Ovary (tissue), 9 donors: Measurements from ENCODE around the gene PTGIS. TPM values are rescaled to one million over a fixed set of nuclear protein-coding genes. Genes with fewer than 3 reads are reported as not detected.

ENCODE experiments used
- DNase-seq, 5 donors: peaks; one replicate each; pipeline ENCODE4 v3.0.0-alpha.2; 2019 to 2020
- H3K27ac ChIP-seq, 2 donors: fragments of 200-600 bp; one replicate each; pipeline versions ENCODE4 v1.5.1 to v1.8.0; 2019 to 2022
- H3K27me3 ChIP-seq: fragments of 200-600 bp; one replicate; pipeline ENCODE4 v1.8.0; 2022
- H3K36me3 ChIP-seq: fragments of 200-600 bp; sonication (generic); one replicate; pipeline ENCODE4 v1.5.1; 2019
- H3K4me1 ChIP-seq: one replicate; pipeline ENCODE4 v1.8.1; 2013; ENCODE audit warnings: mild to moderate bottlenecking, moderate library complexity; ENCODE audit not compliant: insufficient read depth
- H3K4me3 ChIP-seq: fragments of 200-600 bp; sonication (generic); one replicate; pipeline ENCODE4 v1.5.1; 2017
- H3K9me3 ChIP-seq, 2 donors: fragments of 200-600 bp in 1 of 2; sonication (generic) in 1 of 2; one replicate each; pipeline versions ENCODE4 v1.5.1 to v1.8.1; 2013 to 2019; ENCODE audit warnings: mild to moderate bottlenecking in 1 of 2, moderate library complexity in 1 of 2
- EP300 ChIP-seq: sonication (generic); formaldehyde crosslinking; IDR thresholded peaks from one replicate; pipeline ENCODE4 v1.6.1; 2017; ENCODE audit warnings: antibody characterized with exemption
- POLR2A ChIP-seq: fragments of 450-650 bp; IDR thresholded peaks from one replicate; pipeline ENCODE4 v1.6.1; 2017; ENCODE audit warnings: antibody characterized with exemption, mild to moderate bottlenecking, moderate library complexity
- WGBS, 3 donors: extraction: QIAGEN DNeasy Blood & Tissue Kit in 1 of 3; methylation state at CpG; one replicate each; pipeline versions ENCODE4 v1.1.5 to v1.1.7; 2013 to 2017; 5-methylcytosine and 5-hydroxymethylcytosine counted together
- intact Hi-C, 4 donors: fragments of 100-400 bp; cut with DNase I; formaldehyde crosslinking; loops; one replicate each; pipeline versions ENCODE4 v1.11.0 to v1.15.1; 2022 to 2023
- polyA plus RNA-seq, 2 donors: library from polyadenylated mRNA; stranded (reverse); fragments of 200-250 nt in 1 of 2; fragments of 350-450 nt in 1 of 2; fragmentation: Illumina TruSeq in 1 of 2; extraction: RNeasy Lipid Tissue Mini Kit (QIAGEN cat#74804) in 1 of 2; gene quantifications; one replicate each; pipeline ENCODE4 v1.2.3, GENCODE V29; 2013 to 2014
- total RNA-seq, 7 donors: library from RNA; depleted of rRNA in 2 of 7; stranded (reverse); fragments of >200 nt in 2 of 7; fragmentation: NEBNext Ultra II Directional in 3 of 7; extraction: Animal tissue kit (Norgen Biotek cat#: 25700) in 3 of 7; gene quantifications; one replicate each; pipeline versions ENCODE4 v1.1.0 to v1.2.4, GENCODE V29; 2016 to 2023
- TF ChIP-seq, protein P1 (sequence below), 3 donors: fragments of 450-650 bp in 2 of 3; fragments of 200-600 bp in 1 of 3; IDR thresholded peaks; one replicate each; pipeline versions ENCODE4 v1.5.1 to v1.8.0; 2016 to 2022; ENCODE audit warnings: antibody characterized with exemption in 3 of 3, mild to moderate bottlenecking in 1 of 3
- donor health status: DM: no; HTN: no; CAD: no; lungs with moderate emphysema.
- donor health status: DM: no; HTN: no; CAD: no.
- donor health status: Bipolar disorder and iron deficiency.
- donor health status: DM: yes; HTN: yes; CAD: no.
- donor health status: DM: no; HTN: no; CAD: no.
- donor health status: DM: yes; HTN: yes; CAD: no.

Gene PTGIS
- total and polyA plus RNA-seq, 9 donors: 38.3 to 221 (median 130) TPM

DNA sequence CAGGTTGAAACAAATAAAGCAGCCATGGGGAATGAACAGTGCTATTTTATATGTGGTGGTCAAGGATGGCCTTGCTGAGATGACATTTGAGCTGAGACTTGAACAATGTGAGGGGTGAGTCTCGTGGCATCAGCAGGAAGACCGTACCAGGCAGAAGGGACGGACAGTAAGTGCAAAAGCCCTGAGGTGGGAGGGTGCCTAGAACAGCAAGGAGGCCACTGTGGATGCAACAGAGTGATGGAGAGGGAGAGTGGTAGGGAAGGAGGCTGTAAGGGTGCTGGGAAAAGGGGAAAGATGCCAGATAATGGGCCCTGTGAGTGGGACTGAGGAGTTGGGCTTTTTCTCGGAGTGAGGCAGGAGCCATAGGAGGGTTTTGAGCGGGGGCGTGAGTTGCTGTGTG is 97.0 kb downstream of the PTGIS start:
- Histone ChIP-seq H3K36me3 (no peaks in the 10 kb centered on the region), H3K4me1 (no peaks in the 10 kb centered on the region), H3K27me3 (no peaks in the 10 kb centered on the region), H3K9me3 (no peaks in the 10 kb centered on the region), H3K4me3 (no peak overlapping the region), H3K27ac (no peak overlapping the region)
- WGBS, 3 donors: 84 to 89% (median 86%) methylated on average over 6 of the region's 6 CpGs
- intact Hi-C loops: no loop called here
- TF ChIP-seq POLR2A (no peak), EP300 (no peak)
- TF ChIP-seq, protein P1, sequence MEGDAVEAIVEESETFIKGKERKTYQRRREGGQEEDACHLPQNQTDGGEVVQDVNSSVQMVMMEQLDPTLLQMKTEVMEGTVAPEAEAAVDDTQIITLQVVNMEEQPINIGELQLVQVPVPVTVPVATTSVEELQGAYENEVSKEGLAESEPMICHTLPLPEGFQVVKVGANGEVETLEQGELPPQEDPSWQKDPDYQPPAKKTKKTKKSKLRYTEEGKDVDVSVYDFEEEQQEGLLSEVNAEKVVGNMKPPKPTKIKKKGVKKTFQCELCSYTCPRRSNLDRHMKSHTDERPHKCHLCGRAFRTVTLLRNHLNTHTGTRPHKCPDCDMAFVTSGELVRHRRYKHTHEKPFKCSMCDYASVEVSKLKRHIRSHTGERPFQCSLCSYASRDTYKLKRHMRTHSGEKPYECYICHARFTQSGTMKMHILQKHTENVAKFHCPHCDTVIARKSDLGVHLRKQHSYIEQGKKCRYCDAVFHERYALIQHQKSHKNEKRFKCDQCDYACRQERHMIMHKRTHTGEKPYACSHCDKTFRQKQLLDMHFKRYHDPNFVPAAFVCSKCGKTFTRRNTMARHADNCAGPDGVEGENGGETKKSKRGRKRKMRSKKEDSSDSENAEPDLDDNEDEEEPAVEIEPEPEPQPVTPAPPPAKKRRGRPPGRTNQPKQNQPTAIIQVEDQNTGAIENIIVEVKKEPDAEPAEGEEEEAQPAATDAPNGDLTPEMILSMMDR (IDR thresholded peaks at IDR 0.05): no peak
- no peak for DNase-seq

DNA sequence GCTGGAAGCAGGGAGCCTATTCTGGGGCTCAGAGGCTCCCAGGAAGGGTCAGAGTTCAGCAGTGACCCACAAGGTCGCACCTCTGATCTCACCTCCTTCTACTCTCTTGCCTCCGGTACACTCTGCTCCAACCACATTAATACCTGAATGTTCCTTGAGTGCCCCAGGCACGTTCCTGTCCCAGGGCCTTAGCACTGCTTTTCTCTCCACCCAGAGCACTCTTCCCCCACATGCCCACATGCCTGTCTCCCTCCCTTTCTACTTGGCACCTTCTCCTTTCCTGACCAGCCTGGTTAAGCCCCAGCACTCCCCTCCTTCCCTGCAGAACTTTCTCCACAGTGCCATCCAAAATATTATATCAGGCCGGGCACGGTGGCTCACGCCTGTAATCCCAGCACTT is 98.9 kb downstream of the PTGIS start:
- Histone ChIP-seq H3K36me3 (no peaks in the 10 kb centered on the region), H3K27me3 (no peaks in the 10 kb centered on the region), H3K27ac (no peak overlapping the region), H3K9me3 (no peaks in the 10 kb centered on the region), H3K4me1 (no peaks in the 10 kb centered on the region), H3K4me3 (no peak overlapping the region)
- intact Hi-C loops: no loop called here
- 80 to 86% (median 83%) methylated on average over 6 of the region's 6 CpGs for WGBS, 3 donors
- TF ChIP-seq, protein P1 (IDR thresholded peaks at IDR 0.05): no peak
- TF ChIP-seq EP300 (no peak), POLR2A (no peak)
- DNase-seq: no peak

DNA sequence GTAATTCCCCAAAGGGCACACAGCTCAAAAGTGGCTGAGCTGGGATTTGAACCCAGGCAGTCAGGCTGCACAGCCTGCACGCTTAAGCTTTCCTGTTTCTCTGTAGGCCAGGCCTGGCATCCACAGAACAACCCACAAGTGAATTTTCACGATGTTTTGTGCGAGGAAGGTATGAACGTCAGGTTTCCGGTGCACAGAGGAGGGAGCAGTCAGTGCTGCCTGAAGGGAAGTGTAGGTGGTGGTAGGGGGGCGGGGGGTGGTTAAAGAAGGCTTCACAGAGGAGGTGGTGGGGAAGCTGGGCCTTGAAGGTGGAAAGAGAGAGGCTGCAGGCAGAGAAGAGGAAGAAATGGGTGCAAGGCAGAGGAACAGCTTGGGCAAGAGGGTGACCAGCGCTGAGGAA is 99.5 kb downstream of the PTGIS start:
- Histone ChIP-seq H3K4me1 (no peaks in the 10 kb centered on the region), H3K27me3 (no peaks in the 10 kb centered on the region), H3K4me3 (no peak overlapping the region), H3K36me3 (no peaks in the 10 kb centered on the region), H3K27ac (no peak overlapping the region), H3K9me3 (no peaks in the 10 kb centered on the region)
- intact Hi-C loops: no loop called here
- no peak for DNase-seq
- TF ChIP-seq POLR2A: no peak
- no peak for TF ChIP-seq EP300
- TF ChIP-seq, protein P1 (IDR thresholded peaks at IDR 0.05): no peak
- WGBS, 3 donors: 87 to 91% (median 90%) methylated on average over 7 of the region's 7 CpGs

DNA sequence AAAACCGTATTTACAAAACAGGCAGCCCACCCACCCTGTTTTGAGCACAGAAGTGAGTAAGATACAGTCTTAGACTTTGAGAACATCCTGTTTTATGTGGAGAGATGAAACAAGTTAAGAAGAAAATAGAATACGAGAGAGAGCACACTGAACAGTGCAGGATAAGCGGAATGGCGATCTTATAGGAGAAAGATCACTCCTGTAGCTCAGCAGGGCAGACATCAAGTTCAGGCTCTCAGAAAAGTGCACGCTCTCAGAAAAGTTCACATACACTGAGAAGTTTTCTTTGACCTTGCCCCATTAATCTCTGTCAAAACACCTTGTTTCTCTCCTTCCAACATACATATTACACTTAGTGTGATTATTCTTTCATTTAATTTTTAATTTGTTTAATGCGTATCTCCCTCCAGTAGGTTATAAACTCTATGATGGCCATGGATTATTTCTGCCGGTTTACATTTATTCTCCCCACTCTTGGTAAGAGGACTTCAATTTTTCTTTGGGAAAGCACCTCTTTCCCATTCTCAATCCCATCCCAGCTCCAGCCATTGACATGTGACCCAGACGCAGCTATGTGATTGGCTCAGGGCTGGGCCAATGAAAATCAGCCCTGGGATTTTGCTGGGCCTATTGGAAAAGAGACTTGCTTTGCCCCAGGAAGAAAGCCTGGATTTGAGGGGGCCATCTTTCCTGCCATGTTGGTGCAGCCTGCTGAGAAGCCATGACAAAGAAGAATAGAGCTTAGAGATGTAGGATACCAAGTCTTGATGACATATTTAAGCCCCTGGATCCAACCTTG is 101.6 kb downstream of the PTGIS start:
- H3K9me3 ChIP-seq: no peaks in the 10 kb centered on the region
- no peak for DNase-seq
- 77 to 81% (median 81%) methylated on average over 8 of the region's 8 CpGs for WGBS, 3 donors
- H3K36me3 ChIP-seq: no peaks in the 10 kb centered on the region
- intact Hi-C loops: no loop called here
- H3K4me1 ChIP-seq: peaks cover under 1% of the 10 kb centered on the region
- no peak overlapping the region for H3K4me3 ChIP-seq
- H3K27ac ChIP-seq: no peak overlapping the region
- no peaks in the 10 kb centered on the region for H3K27me3 ChIP-seq
- TF ChIP-seq POLR2A: no peak
- TF ChIP-seq EP300: no peak
- TF ChIP-seq, protein P1 (IDR thresholded peaks at IDR 0.05): no peak
